Dermis microvascular lymphatic vessel endothelial cell (primary cell): ENCODE results near the gene BARHL1. TPM values are rescaled to one million over a fixed set of nuclear protein-coding genes. Genes with fewer than 3 reads are reported as not detected.

ENCODE experiments used
- DNase-seq, 2 donors: peaks; one replicate each; pipeline versions ENCODE4 v3.0.0 to v3.0.0-alpha.2; 2010; ENCODE audit warnings: low read depth in 2 of 2
- total RNA-seq: library from RNA; depleted of rRNA; stranded (reverse); fragments of >200 nt; gene quantifications from 2 replicates; pipeline ENCODE4 v1.2.1, GENCODE V29; 2014

The BARHL1 gene
- total RNA-seq: not detected in 2 replicates

DNA sequence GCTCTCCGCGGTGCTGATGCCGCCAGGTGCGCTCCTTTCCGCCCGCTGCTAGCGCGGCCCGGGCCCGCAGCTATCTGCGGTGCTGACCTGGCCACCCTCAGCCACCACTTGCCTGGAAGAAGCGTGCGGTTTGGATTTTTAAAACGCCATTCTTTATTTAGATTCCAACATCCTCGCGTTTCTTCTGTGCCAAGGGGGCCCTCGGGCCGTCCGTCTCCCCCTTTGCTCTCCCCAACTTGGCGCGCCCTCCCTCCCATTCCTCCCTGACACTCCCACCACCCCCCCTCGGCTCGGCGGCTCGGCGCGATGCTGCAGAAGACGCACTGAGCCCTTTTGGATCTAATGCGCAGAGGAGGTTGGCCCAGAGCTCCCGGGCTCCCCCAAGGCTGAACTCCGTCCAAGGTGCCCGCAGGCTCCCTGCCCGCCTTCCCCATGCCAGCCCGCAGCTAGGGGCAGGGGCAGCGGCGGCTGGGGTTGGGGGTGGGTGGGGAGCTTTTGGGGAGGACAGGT, at the start of gene BARHL1:
Gene BARHL1, plus strand, starts transcription at position 331 of the 510 bp plus-strand sequence. CDS start 192 bp downstream, outside the sequence.
- no peak for DNase-seq

DNA sequence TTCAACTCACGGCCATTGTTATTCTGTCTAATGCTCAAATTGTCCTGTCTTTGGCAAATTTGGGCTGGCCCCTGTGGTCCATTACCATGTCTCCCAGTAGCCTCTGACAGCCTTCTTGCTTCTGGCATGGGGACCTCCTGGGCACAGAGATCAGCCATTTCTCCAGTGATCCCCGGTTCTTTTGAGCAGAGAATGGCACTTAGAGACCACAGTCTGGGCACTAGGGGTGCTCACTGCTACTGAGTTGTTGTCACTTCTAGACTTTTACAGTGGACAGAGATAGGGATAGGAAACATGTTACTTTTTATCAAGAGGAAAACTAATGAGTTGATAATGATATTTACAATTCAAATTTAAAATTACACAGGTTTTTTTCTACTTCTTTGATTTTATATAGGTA, 47.6 kb upstream of the BARHL1 start:
- DNase-seq: no peak

DNA sequence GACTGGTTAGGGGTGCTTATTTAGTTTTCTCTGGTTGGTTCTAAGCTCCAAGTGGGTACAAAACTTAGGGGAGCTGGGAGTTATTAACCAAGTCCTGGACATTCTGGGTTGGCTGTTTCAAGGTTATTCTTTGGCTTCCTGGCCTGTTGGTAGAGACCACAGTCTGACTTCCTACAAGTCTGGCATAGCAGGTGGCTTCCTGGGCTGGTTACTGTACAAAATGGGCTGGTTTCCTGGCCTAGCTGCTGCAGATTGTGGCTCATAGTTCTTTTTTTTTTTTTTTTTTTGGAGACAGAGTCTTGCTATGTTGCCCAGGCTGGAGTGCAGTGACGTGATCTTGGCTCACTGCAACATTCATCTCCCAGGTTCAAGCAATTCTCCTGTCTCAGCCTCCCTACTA, 46.3 kb upstream of the BARHL1 start:
- DNase-seq: no peak

DNA sequence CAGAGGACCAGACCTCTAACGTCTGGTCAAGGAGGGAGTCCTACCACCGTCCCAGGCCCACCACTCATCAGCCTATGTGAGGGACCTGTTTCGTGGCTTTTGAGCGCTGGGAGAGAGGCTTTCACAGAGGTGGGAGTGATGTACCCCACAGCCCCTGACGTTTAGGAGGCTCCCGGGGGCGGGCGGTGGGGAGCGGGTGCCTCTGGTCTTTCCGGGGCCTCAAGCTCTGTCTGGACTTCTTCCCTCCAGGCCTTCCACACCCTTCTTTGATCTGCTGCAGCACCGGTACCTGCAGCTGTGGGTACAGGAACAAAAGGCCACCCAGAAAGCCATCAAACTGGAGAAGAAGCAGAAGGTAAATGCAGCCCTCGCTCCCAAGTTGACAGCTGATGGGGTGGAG, 45.1 kb upstream of the BARHL1 start:
- no peak for DNase-seq

DNA sequence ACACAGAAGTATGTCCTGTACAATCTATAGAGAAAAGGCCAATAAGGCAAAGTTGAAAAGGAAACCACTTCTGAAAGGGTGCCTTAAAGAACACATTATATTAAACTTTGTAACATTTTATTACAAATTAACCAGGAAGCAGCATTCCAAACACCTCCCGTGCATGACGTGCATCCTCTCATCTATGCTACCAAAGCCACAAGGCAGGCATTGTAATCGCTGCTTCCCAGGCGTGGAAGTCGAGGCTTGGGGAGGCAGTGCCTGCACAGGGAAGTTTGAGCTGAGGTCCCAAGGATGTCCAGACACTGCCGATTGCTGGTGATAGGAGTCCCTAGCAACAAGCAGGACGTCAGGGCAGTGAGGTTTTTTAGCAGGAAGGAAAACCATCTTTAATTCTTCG, 44.3 kb upstream of the BARHL1 start:
- DNase-seq: no peak

DNA sequence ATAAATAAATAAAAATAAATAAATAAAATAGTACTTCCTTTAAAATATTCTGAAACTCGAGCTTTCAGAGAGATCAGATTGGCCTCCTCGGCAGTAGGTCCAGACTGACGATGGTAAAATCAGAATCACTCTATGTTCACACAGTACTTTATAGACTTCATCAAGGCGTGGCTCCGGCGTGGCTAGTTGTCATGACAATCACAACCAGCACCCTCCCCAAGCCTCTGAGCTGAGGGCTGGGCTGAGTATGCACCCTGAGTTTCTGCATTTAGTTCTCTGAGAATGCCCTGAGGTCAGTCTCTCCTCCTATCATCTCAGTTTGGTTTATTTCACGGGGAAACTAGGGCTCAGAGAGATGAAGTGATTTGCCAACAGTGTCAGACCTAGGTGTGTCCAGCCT, 43.3 kb upstream of the BARHL1 start:
- no peak for DNase-seq

DNA sequence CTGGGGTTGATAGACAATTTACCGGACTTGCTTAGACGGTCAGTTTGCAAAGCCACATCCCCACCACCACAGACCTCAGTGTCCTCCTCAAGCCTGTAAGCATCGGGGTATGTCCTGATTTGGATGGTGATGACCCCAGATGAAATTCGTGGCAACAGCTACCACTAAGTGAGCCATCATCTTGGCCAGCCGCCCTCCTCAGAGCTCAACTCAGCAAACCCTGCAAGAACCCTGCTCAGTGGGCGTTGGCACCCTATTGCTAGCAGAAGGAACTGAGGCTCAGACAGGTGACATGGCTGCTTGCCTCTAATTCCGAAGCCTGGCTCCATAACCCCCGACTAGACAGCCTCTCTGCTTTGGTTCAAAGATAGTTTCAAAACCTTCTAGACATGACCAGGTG, 41.4 kb upstream of the BARHL1 start:
- DNase-seq: no peak

DNA sequence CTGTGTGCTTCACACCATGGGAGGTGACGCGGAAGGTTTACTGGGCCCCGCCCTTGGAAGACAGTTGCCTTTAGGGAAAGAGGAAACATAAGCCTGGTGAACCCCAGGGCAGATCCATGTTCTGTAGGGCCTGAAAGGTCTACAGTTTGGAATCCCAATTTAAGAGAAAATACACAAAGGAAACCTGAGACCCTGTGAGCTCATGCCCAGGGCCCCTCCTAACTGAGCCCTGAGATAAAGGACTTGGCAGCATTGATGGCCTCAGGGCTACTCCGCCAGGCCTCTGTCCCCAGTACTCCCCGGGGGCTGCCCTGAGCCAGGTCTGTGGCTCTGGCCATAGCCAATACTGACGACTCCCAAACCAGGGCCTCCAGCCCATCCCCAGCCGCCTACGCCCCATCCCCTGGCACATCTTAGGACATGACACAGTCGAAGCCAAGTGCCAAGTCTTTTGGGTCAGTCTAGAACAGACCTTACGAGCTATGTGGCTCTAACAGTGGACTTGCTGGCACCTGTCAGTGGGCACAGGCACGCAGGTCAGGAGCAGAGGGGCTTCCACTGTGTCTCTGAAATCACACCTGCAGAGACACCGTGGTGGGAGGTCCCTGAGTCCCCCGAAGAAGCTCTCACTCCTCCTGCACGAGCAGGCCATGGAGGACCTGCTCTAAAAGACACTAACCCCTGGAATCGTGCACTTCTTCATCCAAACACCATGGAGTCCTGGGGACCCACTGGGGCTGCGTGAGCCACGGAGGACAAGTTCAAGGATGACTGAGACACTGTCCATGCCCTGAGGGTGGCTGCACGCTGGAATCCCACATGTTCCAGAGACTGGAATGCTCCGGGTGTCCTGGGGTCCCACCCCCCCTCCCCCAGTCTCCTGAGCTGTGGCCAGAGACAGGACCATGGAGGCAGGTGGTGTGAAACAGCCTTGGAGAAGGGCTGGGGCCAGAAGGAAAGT, 40.3 kb upstream of the BARHL1 start:
- no peak for DNase-seq

DNA sequence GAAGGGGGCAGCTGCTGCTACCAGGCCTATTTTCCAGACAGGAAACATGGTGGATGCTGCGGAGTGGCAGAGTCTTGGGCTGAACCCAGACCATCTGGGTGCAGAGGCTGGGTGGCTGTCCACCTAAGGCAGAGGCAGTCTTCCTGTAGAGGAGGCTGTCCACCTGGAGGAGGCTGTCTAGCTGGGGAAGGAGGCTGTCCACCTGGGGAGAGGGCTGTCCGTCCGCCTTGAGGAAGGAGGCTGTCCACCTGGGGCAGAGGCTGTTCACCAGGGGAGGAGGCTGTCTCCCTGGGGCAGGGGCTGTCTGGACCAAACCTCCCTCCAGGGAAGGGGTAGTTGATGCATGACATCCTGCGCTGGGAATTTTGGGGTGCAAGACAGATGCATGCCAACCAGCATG, 39.2 kb upstream of the BARHL1 start:
- DNase-seq: no peak

DNA sequence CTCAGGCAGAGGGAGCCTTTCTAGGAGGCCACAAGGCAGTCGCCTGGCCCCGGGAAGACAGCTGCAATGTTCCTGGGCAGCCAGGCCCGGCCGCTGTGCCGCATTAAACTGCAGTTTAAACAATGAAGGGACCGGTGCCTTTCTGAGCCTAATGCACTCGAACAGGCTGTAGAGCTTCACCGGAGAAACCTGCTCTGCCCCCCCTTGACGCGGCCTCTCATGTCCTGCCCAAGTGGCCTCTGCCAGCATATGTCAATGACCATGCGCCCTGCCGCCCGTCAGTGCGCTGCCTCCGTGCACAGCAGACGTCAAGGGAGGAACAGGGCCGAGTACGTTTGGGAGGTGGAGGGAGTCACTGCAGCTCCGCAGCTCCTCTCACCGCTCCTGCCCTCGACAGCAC, 38.4 kb upstream of the BARHL1 start:
- no peak for DNase-seq

DNA sequence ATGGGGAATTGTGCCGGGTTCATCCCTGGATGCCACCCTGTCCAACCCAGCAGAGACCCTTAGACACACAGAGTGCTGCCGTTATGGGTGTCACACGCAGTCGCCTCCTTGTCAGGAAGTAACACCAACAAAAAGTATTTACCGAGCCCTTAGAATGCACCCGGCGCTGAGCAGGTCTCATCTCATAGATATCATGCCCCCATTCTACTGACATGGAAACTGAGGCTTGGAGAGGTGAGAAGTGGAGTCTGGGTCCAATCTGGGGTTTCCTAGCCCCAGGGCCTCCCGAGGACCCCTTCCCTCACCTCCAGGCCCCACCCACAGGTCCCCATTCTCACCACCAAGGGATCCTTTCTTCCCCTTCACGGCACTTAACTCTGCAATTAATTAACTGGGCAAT, 36.8 kb upstream of the BARHL1 start:
- no peak for DNase-seq

DNA sequence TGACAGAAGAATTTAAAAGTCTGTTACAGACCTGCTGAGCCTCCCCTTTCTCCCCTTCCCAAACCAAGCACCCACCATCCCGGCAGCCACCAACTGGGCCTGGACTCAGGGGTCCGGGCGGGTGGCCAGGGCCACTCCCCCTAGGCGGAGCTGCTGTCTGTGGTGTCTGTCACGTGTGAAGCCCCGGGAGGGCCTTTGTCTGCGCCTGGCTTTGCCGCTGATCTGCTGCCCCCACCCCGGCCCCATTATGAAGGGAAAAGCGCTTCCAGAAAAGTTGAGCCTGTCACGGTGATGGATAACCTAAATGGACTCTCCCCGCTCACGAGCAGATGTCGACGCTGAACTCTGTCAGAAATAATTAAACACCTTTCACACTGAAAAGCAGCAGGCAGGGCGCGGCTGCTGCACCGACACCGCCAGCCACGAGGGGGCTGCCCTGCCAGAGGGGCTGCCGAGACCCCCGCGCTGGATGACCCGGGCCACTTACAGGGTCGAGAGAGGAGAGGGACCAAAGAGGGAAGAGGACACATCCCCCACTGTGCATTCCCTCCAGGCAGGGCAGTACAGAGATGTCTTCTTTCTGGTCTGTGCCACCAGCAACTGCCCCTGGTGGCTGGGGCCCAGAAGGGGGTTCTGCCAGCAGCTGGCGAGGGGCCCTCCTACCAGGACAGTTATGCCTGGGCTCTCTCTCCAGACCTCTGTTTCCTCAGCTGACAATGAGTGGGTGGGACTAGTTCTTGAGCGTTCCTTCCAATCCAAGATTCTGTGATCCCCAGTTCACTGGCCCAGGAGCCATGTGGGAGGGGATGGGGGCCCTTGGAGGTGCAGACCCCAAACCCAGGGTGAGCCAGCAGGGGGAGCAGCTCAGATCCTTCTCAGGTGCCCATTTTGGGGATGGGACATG, 36.0 kb upstream of the BARHL1 start:
- DNase-seq: peak; percentile 34 to 52

DNA sequence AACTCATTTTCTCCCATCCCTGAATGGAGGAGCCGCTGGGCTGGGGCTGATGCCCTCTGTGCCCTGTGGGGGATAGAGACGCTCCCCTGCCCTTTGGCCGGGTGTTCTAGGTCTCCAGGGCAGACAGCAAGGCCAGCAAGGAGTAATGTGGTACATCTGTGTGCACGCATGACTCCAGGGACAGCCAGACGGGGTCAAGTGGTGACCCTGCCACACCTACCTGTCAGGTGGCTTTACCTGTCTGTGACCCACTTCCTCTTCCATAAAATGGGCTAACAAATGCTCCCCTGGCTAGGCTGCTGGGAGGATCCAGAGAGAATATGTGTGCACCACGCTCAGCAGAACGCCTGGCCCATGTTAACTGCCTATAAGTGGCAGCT, 35.4 kb upstream of the BARHL1 start:
- no peak for DNase-seq

DNA sequence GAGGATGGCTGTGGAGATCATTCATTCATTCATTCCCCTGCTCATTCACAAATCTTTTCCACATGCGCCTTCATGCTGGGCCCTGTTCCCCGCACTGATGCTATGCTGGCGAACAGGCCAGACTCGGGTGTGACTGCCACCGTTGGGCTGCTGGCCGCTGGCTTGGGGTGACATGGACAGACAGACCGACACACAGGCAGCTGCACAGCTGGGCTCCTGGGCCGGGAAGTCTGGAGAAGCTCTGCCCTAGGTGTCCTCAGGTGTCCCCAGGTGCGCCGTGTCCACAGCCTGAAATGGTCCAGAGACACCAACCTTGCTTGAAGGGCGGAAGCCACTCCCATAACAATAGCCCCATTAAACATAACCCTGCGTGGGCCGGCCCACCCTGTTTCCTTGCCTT, 35.0 kb upstream of the BARHL1 start:
- DNase-seq: no peak

DNA sequence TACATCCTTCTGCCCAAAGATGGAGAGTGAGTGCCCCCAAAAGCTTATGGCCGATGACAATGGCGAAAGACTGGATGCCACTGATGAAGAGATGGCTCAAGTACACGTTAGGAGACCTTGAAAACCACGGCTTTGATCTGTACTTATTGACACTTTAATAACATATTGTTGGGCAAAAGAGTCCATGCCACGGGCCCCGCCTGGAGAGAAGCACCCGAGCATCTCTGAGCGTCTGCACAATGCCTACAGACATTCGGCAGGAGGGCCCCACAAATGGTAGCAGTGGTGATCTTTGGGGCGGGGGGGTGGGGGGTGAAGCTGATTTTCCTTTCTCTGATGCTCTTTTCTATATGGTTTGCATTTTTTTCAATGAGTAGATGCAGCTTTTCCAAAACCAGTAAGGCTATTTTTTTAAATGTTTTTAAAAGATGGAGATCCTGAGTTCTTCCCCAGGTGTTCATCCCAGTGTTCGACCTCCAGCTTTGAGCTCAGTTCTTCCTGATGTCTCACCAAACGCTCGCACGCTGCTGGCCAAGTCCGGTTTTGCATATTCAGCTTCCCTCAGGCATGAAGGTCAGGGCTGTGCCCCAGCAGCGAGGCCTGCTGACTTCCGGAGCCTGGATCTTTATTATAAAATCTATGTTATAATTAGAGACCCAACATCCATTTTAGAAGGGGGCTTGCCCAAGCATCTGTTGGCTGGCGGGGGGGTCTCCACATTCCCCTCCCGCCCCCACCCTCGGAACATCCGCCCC, 34.3 kb upstream of the BARHL1 start:
- DNase-seq: peak; percentile 21 to 40

DNA sequence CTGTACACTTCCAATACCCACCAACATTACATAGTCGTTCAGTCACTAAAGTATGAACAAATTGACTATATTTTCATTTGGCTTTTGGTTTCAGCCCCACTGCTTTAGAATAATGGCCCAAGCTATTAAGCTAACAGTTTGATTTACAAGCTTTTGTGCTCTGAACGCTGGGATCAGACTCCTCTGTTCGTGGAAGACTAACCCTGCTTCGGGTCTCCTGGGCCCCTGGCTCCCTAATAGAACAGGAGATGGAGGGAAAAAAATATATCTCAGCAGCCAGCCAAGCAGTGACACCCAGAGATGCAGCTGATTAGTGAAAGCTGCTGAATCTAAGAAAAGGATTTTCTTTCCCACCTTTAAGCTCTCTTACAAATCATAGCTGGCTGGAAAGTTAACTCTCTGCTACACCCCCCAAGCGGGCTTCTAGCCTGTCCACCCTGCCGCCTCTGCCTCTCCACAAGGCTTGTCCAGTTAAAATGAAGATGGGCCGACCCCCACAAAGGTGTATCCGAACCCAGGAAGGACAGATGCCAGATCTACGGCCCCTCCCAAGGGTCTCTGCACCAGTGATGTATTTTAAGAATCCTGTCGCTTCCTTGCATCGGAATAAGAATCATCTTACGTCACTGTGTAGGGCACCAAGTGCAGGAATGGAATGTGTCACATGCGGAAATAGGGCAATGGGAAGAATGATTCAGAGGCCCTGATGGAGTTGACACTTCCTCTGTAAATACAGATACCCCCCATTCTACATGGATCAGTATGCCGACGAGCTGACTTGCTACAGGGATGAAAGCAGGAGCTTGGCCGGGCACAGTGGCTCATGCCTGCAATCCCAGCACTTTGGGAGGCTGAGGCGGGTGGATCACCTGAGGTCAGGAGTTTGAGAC, 33.4 kb upstream of the BARHL1 start:
- DNase-seq: peak; percentile 77 to 87

DNA sequence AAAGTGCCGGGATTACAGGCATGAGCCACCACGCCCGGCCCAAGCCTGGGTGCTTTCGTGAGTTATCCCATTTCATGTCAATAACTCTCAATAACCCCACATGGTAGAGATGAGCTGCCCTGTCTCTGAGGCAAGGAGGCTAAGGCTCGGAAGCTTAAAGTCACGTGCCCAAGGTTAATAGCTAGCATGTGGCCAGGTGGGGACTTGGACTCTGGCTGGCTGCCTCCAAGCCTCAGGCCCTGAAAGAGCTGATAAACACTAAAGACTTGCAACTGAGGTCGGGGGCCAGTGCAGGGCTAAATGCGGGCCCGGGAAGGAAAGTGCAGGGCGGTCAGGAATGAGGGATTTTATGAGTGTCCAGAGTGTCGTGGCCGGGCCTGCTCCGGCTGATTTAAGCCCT, 30.9 kb upstream of the BARHL1 start:
- no peak for DNase-seq

DNA sequence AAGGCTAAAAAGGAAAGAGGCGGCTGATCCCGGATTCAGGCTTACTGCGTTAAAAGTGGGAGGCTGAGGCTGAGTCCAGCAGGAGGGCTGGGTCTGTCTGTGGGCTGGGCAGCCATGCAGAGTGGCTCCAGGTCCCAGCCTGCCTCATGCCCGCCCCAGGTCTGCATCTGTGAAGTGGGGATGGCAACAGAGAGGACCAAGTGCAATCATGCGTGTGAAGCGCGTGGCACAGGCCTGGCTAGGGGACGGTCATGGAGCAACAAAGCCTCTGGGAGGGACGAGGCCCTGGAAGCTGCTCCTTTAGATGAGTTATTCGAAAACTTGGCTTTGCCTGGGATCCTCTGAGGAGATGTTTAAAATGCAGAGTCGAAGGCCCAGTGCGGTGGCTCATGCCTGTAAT, 30.4 kb upstream of the BARHL1 start:
- no peak for DNase-seq

DNA sequence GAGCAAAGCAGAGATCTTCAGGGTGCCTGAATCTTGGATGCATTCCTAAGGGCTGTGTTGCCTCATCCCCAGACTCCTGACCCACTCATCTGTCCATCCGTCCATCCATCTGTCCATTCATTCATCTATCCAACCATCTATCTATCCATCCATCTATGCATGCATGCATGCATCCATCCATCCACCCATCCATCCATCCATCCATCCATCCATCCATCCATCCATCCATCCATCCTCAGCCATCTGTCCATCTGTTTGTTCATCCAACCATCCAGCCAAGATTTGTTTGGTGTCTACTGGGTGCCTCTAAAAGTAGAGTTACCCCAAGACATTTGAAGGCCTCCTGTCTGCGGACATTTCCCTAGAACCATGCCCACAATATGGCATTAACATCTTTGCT, 27.7 kb upstream of the BARHL1 start:
- no peak for DNase-seq

DNA sequence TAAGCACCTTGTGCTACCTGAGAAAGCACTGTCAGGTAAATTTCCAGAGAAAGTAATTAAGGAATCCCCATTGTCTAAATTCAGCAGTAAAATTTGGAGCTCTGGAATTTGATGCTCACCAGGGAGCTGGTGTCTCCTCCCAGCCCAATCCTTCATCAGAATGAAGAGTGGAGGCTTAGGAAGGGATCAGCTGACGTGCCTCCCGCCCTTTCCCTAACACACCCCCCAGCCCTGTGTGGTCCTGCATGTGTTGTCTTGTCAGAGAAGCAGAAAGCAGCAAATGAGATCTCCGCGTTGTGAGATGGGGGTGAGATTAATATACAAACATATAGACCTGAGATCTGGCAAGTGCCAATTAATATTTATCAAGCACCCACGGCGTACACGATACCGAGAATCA, 26.9 kb upstream of the BARHL1 start:
- DNase-seq: no peak

DNA sequence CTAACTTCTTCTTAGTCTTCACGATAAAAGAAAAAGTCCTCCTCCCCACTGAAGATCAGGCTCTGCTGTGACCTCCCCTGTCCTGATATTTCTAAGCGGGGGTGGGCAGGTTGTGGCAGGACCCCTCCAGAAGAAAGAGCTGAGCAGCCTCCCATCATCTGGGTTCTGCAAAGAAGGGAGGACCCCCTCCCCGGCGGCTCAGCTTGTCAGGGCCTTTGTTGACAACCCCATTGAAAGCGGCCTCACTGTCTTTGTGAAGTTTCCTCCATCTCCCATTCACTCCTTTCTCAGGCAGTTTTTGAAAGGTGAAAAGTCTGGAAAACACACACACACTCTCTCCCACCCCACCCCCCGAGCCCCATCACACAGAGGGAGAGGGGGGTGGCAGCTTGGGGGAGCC, 26.2 kb upstream of the BARHL1 start:
- no peak for DNase-seq
